Activated CD4-positive, alpha-beta memory T cell treated with anti-CD3 and anti-CD28 coated beads, Interleukin-2, amount 10 ng/mL, durations not matched to agents 7 days and 5 days (primary cell): Measurements from ENCODE around the gene GATAD2B. TPM values are rescaled to one million over a fixed set of nuclear protein-coding genes. Genes with fewer than 3 reads are reported as not detected.
"Not testable (repeated sequence)": the region's sequence is repeated elsewhere in the genome, so short reads cannot be mapped to it uniquely, and the experiment has no call there.

ENCODE experiments used
- CTCF ChIA-PET: fragments of 350-600 bp; sonication (Branson Sonifier 250); formaldehyde crosslinking; loops from one replicate; lab custom pipeline; 2021; ENCODE audit warnings: antibody characterized with exemption, inconsistent platforms; lab: Charles Lee
- POLR2A ChIA-PET: fragments of 350-600 bp; sonication (Branson Sonifier 250); formaldehyde crosslinking; loops from one replicate; lab custom pipeline; 2021; ENCODE audit warnings: antibody characterized with exemption; lab: Charles Lee
- DNase-seq: peaks from one replicate; pipeline ENCODE4 v3.0.0-alpha.2; 2020
- H3K27ac Mint-ChIP-seq: one replicate; pipeline ENCODE4 v1.8.0; 2021; ENCODE audit warnings: mild to moderate bottlenecking, mixed read lengths
- H3K27me3 Mint-ChIP-seq: one replicate; pipeline ENCODE4 v1.8.0; 2021; ENCODE audit warnings: mixed read lengths
- H3K36me3 Mint-ChIP-seq: one replicate; pipeline ENCODE4 v1.8.0; 2021; ENCODE audit warnings: low read depth, mixed read lengths
- H3K4me1 Mint-ChIP-seq: one replicate; pipeline ENCODE4 v1.8.0; 2021; ENCODE audit warnings: mixed read lengths
- H3K4me3 Mint-ChIP-seq: one replicate; pipeline ENCODE4 v1.8.0; 2021; ENCODE audit warnings: mild to moderate bottlenecking, mixed read lengths
- H3K9me3 Mint-ChIP-seq: one replicate; pipeline ENCODE4 v1.8.0; 2021; ENCODE audit warnings: mixed read lengths
- total RNA-seq, 2 experiments: library from RNA; stranded (reverse); gene quantifications; one replicate each; pipeline ENCODE4 v1.2.3, GENCODE V29; 2021

Gene GATAD2B
- total RNA-seq, 2 experiments from 2014 or later: 70.8 to 71.1 TPM

GRCh38 chr1:153926405-153926804, 3.6 kb upstream of the GATAD2B start:
- H3K4me1 Mint-ChIP-seq: peaks cover 16% of the 10 kb centered on the region
- H3K9me3 Mint-ChIP-seq: no peaks in the 10 kb centered on the region
- H3K36me3 Mint-ChIP-seq: peaks cover 24% of the 10 kb centered on the region
- CTCF ChIA-PET: interaction anchor here (1.1 kb wide), 1 partner anchor 19 kb away, joined by 5 read pairs; no protein-coding TSS in a partner anchor
- no peaks in the 10 kb centered on the region for H3K27me3 Mint-ChIP-seq
- no peak overlapping the region for H3K27ac Mint-ChIP-seq
- H3K4me3 Mint-ChIP-seq: no peak overlapping the region
- DNase-seq: no peak
- POLR2A ChIA-PET: no interaction called here

DNA sequence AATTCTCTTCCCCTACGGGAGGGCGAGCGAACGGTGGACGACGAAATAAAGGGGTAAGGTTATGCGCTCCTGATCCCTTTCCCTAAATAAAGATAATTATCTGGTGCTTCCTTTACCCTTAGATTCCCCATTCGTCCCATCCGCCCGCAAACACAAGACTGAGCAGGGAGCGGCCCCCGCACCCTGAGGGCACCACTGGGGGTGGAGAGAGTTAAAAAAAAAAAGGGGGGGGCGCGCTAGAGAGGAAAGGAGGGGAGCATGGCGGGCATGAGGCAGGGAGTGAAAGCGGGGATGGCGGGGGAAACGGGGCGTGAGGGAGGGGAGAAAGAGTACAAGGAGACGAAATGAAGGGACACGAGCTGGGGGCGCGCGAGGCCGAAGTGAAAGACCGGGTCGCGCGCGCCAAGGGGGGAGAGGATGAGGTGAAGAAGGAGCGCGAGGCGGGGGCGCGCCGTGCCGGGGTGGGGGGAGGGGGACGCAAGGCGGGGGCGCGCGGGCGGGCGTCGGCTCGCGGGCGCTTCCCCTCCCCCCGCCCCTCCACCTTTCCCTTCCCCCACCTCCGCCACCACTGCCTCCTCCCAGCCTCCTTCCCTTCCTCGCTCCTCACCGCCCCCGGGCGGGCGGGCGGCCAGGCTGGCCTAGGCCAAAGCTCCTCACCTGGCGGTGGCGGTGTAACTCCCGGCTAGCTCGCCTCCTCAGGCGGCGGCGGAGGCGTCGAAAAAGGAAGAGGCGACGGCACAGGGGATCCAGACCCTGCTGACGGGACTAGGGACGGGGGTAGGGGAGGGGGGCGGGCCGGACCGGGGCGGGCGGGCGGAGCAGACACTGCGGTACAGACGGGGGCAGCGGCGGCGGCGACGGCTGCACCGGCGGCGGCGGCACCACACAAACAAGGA, 448 bp downstream of the GATAD2B start:
- peaks cover 45% of the 10 kb centered on the region for H3K4me1 Mint-ChIP-seq
- POLR2A ChIA-PET: interaction anchor here (0.6 to 7.1 kb wide), 25 partner anchors 12 to 405 kb away, joined by 3 to 165 read pairs (median 5); partner anchors contain the start of genes CHTOP, CREB3L4, CRTC2 and DENND4B
- H3K27ac Mint-ChIP-seq: peak overlapping the region; percentile 88
- H3K36me3 Mint-ChIP-seq: peaks cover 23% of the 10 kb centered on the region
- peak overlapping the region; percentile 92 for H3K4me3 Mint-ChIP-seq
- H3K9me3 Mint-ChIP-seq: no peaks in the 10 kb centered on the region
- CTCF ChIA-PET: interaction anchor here (0.8 to 3.9 kb wide), 6 partner anchors 17 to 131 kb away, joined by 3 to 52 read pairs (median 5); partner anchors contain the start of genes CREB3L4, DENND4B and RPS27
- H3K27me3 Mint-ChIP-seq: no peaks in the 10 kb centered on the region
- DNase-seq: peak; percentile 23

GRCh38 chr1:153921803-153922075, 1.0 kb downstream of the GATAD2B start:
- H3K4me1 Mint-ChIP-seq: peaks cover 45% of the 10 kb centered on the region
- CTCF ChIA-PET: interaction anchor here (0.8 to 3.9 kb wide), 6 partner anchors 16 to 250 kb away, joined by 3 to 52 read pairs (median 4); partner anchors contain the start of genes DENND4B and RAB13
- peak overlapping the region; percentile 92 for H3K4me3 Mint-ChIP-seq

GRCh38 chr1:153921080-153921802, 1.5 kb downstream of the GATAD2B start:
- peak overlapping the region; percentile 92 for H3K4me3 Mint-ChIP-seq
- peak overlapping the region; percentile 73 for H3K27ac Mint-ChIP-seq
- no peaks in the 10 kb centered on the region for H3K9me3 Mint-ChIP-seq
- DNase-seq: no peak
- no peaks in the 10 kb centered on the region for H3K27me3 Mint-ChIP-seq
- CTCF ChIA-PET: interaction anchor here (0.8 to 3.9 kb wide), 8 partner anchors 16 to 249 kb away, joined by 3 to 52 read pairs (median 4); partner anchors contain the start of genes CREB3L4, DENND4B and RAB13
- peaks cover 47% of the 10 kb centered on the region for H3K4me1 Mint-ChIP-seq
- H3K36me3 Mint-ChIP-seq: peaks cover 24% of the 10 kb centered on the region
- POLR2A ChIA-PET: interaction anchor here (0.8 to 7.1 kb wide), 16 partner anchors 19 to 287 kb away, joined by 3 to 165 read pairs (median 14); partner anchors contain the start of genes CHTOP, CREB3L4, CRTC2 and DENND4B

More at GRCh38 chr1:153921803-153922075, 1.0 kb downstream of the GATAD2B start:
- Mint-ChIP-seq H3K27me3 (no peaks in the 10 kb centered on the region), H3K27ac (peak overlapping the region; percentile 58), H3K36me3 (peaks cover 23% of the 10 kb centered on the region), H3K9me3 (no peaks in the 10 kb centered on the region)
- POLR2A ChIA-PET: interaction anchor here (0.8 to 7.1 kb wide), 17 partner anchors 19 to 287 kb away, joined by 3 to 165 read pairs (median 14); partner anchors contain the start of genes CHTOP, CREB3L4, CRTC2 and DENND4B
- DNase-seq: peak; percentile 20

DNA sequence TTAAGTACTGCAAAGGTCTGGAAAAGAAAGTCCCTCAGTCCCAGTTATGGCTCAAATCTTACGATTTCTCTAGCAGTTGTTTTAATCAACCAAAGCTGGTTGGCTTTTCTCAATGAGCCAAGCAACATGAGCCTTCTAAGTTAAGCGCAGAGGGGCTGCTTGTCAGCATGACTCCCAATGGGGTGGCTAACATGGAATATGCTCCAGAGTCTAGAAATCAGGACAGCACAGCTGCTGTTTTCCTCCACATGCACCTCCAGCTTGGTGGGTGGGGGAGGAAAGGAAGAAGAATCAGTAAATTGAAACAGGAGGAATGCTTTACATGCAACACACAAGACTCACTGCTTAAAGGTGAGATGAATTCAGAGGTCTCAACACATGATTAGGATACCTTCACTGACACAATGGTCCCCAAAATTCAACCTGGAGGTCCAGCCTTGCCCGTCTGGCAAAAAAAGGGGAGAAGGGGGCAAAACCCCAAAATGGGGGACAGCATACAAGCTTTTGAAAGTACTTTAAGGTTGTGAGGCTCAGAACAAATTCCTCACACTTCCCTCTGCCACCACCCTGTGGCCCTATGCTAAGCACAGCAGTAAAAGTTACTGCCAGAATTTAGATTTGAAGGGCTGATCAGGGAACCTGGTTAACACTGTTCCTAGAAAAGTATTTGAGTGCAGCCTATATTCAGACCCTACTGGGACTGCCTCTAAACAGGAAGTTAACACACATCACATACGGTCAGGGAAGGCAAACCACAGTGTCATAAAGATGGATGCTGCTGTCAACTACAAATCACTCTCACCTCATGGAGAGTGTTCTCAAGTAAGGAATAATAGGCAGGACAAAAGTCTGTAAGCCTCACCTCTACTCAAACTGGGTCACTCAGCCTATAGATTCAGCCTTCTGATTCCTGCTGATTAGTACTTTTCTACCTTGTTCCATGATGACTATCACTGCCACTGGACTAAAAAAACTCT, 2.6 kb downstream of the GATAD2B start:
- DNase-seq: peak; percentile 42
- ChIA-PET POLR2A (interaction anchor here (1.0 to 7.1 kb wide), 14 partner anchors 10 to 286 kb away, joined by 3 to 53 read pairs (median 6); partner anchors contain the start of genes CHTOP, CREB3L4, CRTC2 and DENND4B), CTCF (interaction anchor here (0.8 to 3.9 kb wide), 8 partner anchors 9 to 248 kb away, joined by 3 to 52 read pairs (median 5); partner anchors contain the start of genes CREB3L4, DENND4B, RAB13 and SLC27A3)
- Mint-ChIP-seq H3K36me3 (peaks cover 30% of the 10 kb centered on the region), H3K9me3 (no peaks in the 10 kb centered on the region), H3K4me3 (peak overlapping the region; percentile 92), H3K27ac (peak overlapping the region; percentile 73), H3K27me3 (no peaks in the 10 kb centered on the region), H3K4me1 (peaks cover 47% of the 10 kb centered on the region)

DNA sequence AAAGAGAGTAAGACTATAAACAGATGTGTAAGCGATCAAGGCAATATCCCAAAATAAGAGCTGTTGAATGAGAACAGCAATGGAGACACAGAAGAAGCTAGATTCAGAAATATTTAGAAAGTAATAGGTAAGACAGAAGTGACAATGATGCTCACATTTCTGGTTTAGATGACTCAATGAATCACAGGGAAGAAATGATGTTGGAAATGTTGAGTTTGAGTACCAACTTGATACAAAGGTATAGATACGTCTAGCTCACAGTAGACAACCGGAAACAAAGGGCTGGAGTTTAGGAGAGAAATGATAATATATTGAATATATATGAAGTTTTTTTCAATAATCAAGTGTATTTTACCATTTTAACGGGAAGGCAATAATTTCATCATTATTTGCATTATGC, 6.5 kb downstream of the GATAD2B start:
- POLR2A ChIA-PET: interaction anchor here (0.7 to 1.0 kb wide), 2 partner anchors 74 to 118 kb away, joined by 3 to 4 read pairs; partner anchors contain the start of gene RPS27
- DNase-seq: no peak
- H3K27me3 Mint-ChIP-seq: no peaks in the 10 kb centered on the region
- H3K9me3 Mint-ChIP-seq: no peaks in the 10 kb centered on the region
- H3K4me1 Mint-ChIP-seq: peaks cover 46% of the 10 kb centered on the region
- H3K4me3 Mint-ChIP-seq: no peak overlapping the region
- H3K36me3 Mint-ChIP-seq: peaks cover 32% of the 10 kb centered on the region
- CTCF ChIA-PET: interaction anchor here (0.8 to 1.2 kb wide), 2 partner anchors 30 to 111 kb away, joined by 3 to 4 read pairs; no protein-coding TSS in a partner anchor
- no peak overlapping the region for H3K27ac Mint-ChIP-seq

- peaks cover 25% of the 10 kb centered on the region for H3K36me3 Mint-ChIP-seq
- H3K4me3 Mint-ChIP-seq: no peak overlapping the region
These were observed 10.4 kb downstream of the GATAD2B start for GRCh38 chr1:153912349-153912748.

DNA sequence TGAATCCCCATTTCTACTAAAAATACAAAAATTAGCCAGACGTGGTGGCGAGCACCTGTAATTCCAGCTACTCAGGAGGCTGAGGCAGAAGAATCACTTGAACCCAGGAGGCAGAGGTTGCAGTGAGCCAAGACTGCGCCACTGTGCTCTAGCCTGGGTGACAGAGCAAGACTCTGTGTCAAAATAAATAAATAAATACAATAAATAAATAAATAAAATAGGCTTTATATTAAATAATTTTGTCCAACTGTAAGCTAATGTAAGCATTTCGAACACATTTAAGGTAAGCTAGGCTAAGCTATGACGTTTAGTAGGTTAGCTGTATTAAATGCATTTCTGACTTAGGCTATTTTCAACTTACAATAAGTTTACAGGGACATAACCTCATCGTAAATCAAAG, 12.2 kb downstream of the GATAD2B start:
- H3K27ac Mint-ChIP-seq, H3K4me3 Mint-ChIP-seq, H3K9me3 Mint-ChIP-seq, DNase-seq, H3K27me3 Mint-ChIP-seq: not testable (repeated sequence)
- ChIA-PET POLR2A (interaction anchor here (0.8 to 2.1 kb wide), 8 partner anchors 9 to 80 kb away, joined by 3 to 7 read pairs (median 4); partner anchors contain the start of genes DENND4B, GATAD2B and RPS27), CTCF (interaction anchor here (1.2 to 1.3 kb wide), 2 partner anchors 9 to 10 kb away, joined by 3 to 4 read pairs; no protein-coding TSS in a partner anchor)
- H3K36me3 Mint-ChIP-seq: peaks cover 30% of the 10 kb centered on the region
- peaks cover 24% of the 10 kb centered on the region for H3K4me1 Mint-ChIP-seq

More at GRCh38 chr1:153912349-153912748, 10.4 kb downstream of the GATAD2B start:
- no peak overlapping the region for H3K27ac Mint-ChIP-seq
- CTCF ChIA-PET: no interaction called here
- POLR2A ChIA-PET: no interaction called here
- peaks cover 16% of the 10 kb centered on the region for H3K4me1 Mint-ChIP-seq
- DNase-seq: no peak
- H3K9me3 Mint-ChIP-seq: no peaks in the 10 kb centered on the region
- no peaks in the 10 kb centered on the region for H3K27me3 Mint-ChIP-seq

GRCh38 chr1:153908071-153908470, 14.7 kb downstream of the GATAD2B start:
- CTCF ChIA-PET: no interaction called here

DNA sequence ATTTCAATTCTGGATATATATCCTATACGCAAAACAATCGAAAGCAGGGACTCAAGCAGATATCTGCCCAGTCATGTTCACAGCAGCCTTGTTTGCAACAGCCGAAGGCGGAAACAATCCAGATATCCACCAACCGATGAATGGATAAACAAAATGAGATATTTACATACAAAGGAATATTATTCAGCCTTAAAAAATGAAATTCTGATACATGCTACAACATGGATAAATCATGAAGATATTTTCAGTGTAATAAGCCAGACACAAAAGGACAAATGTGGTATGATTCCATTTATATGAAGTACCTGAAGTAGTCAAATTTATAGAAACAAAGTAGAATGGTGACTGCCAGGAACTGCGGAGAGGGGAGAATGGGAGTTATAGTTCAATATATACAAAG, 15.6 kb downstream of the GATAD2B start:
- ChIA-PET POLR2A (no interaction called here), CTCF (no interaction called here)
- no peak for DNase-seq
- no peak overlapping the region for H3K27ac Mint-ChIP-seq
- no peak overlapping the region for H3K4me3 Mint-ChIP-seq
- peaks cover 26% of the 10 kb centered on the region for H3K36me3 Mint-ChIP-seq
- no peaks in the 10 kb centered on the region for H3K27me3 Mint-ChIP-seq
- no peaks in the 10 kb centered on the region for H3K9me3 Mint-ChIP-seq
- H3K4me1 Mint-ChIP-seq: peaks cover 24% of the 10 kb centered on the region

More at GRCh38 chr1:153908071-153908470, 14.7 kb downstream of the GATAD2B start:
- Mint-ChIP-seq H3K27ac (no peak overlapping the region), H3K4me3 (no peak overlapping the region), H3K36me3 (peaks cover 27% of the 10 kb centered on the region), H3K9me3 (no peaks in the 10 kb centered on the region), H3K4me1 (peaks cover 29% of the 10 kb centered on the region), H3K27me3 (no peaks in the 10 kb centered on the region)
- POLR2A ChIA-PET: interaction anchor here (1.6 kb wide), 1 partner anchor 16 kb away, joined by 7 read pairs; no protein-coding TSS in a partner anchor
- DNase-seq: no peak

DNA sequence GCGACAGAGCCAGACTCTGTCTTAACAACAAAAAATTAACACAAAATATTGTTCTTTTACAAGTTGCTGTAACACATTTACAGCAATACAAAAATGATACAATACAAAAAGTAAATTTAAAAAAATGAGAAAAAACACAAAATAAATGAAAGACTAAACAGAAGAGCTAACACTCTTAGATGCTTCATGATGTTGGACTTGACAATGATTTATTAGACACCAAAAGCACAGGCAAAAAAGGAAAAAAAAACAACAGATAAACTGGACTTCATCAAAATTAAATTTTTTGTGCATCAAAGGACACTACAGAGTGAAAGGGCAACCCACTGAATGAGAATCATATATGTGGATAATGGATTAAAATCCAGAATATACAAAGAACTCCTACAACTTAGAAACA, 16.4 kb downstream of the GATAD2B start:
- no peak overlapping the region for H3K4me3 Mint-ChIP-seq
- CTCF ChIA-PET: interaction anchor here (1.1 to 1.4 kb wide), 3 partner anchors 8 to 40 kb away, joined by 3 to 4 read pairs (median 3); partner anchors contain the start of genes DENND4B and GATAD2B
- H3K27me3 Mint-ChIP-seq: no peaks in the 10 kb centered on the region
- H3K27ac Mint-ChIP-seq: no peak overlapping the region
- POLR2A ChIA-PET: interaction anchor here (1.5 kb wide), 1 partner anchor 16 kb away, joined by 4 read pairs; the partner anchor contains the start of gene GATAD2B
- DNase-seq: no peak
- peaks cover 22% of the 10 kb centered on the region for H3K4me1 Mint-ChIP-seq
- no peaks in the 10 kb centered on the region for H3K9me3 Mint-ChIP-seq
- peaks cover 21% of the 10 kb centered on the region for H3K36me3 Mint-ChIP-seq
